NCI-H146 treated with DMSO at 0.1 percent for 48 hours (cell line): ENCODE data around the gene CTXN3.
A peak's percentile ranks its signal among the peaks of the same experiment; 100 is the strongest.
"Not testable (repeated sequence)": the region's sequence is repeated elsewhere in the genome, so short reads cannot be mapped to it uniquely, and the experiment has no call there.

Source experiments
- DNase-seq: peaks from one replicate; lab custom pipeline; 2025; ENCODE audit not compliant: unreplicated experiment; lab: John Stamatoyannopoulos, UW

Gene CTXN3

GRCh38 chr5:127650022-127650421 is 1.1 kb downstream of the CTXN3 start:
- DNase-seq = no peak

- DNase-seq = no peak
These were observed 1.8 kb downstream of the CTXN3 start for GRCh38 chr5:127650649-127651048.

- DNase-seq = no peak
These were observed 4.2 kb downstream of the CTXN3 start for GRCh38 chr5:127652952-127653611.

GRCh38 chr5:127656825-127657224 is 7.9 kb downstream of the CTXN3 start:
- no peak for DNase-seq

- no peak for DNase-seq
These were observed 11.3 kb downstream of the CTXN3 start for GRCh38 chr5:127660047-127660733.

- DNase-seq = no peak
These were observed 15.2 kb downstream of the CTXN3 start for GRCh38 chr5:127664093-127664492.

- DNase-seq = no peak
These were observed 16.8 kb downstream of the CTXN3 start for GRCh38 chr5:127665641-127666040.

GRCh38 chr5:127666043-127666716 is 17.3 kb downstream of the CTXN3 start:
- no peak for DNase-seq

- DNase-seq = peak; percentile 33
These were observed 19.0 kb downstream of the CTXN3 start for GRCh38 chr5:127667926-127668325.

GRCh38 chr5:127671218-127671617 is 22.3 kb downstream of the CTXN3 start:
- DNase-seq = no peak

- no peak for DNase-seq
These were observed 24.4 kb downstream of the CTXN3 start for GRCh38 chr5:127673117-127673800.

GRCh38 chr5:127676951-127677350 is 28.1 kb downstream of the CTXN3 start:
- not testable (repeated sequence) for DNase-seq

- DNase-seq = not testable (repeated sequence)
These were observed 30.9 kb downstream of the CTXN3 start for GRCh38 chr5:127679691-127680330.

GRCh38 chr5:127680595-127680994 is 31.7 kb downstream of the CTXN3 start:
- no peak for DNase-seq

- DNase-seq = no peak
These were observed 34.1 kb downstream of the CTXN3 start for GRCh38 chr5:127683008-127683407.

GRCh38 chr5:127684726-127685467 is 36.0 kb downstream of the CTXN3 start:
- DNase-seq = no peak

- DNase-seq = no peak
These were observed 36.8 kb downstream of the CTXN3 start for GRCh38 chr5:127685662-127686061.

- DNase-seq = no peak
These were observed 37.5 kb downstream of the CTXN3 start for GRCh38 chr5:127686424-127686823.

- no peak for DNase-seq
These were observed 45.8 kb downstream of the CTXN3 start for GRCh38 chr5:127694518-127695171.

- DNase-seq = no peak
These were observed 46.5 kb downstream of the CTXN3 start for GRCh38 chr5:127695346-127695745.
